ENCODE data around the gene SNED1.

- no peak for TF ChIP-seq CTCF (IDR thresholded peaks at IDR 0.05; ENCODE audit: low read length)
- TF ChIP-seq EZH2 (optimal IDR thresholded peaks at IDR 0.05; ENCODE audit: low read depth, low read length) = no peak
These were observed 41.8 kb downstream of the SNED1 start for GRCh38 chr2:241040081-241040803.
